H9 (cell line): Measurements from ENCODE around the gene EPHB6. TPM values are rescaled to one million over a fixed set of nuclear protein-coding genes. Genes with fewer than 3 reads are reported as not detected.
A peak's percentile ranks its signal among the peaks of the same experiment; 100 is the strongest.

Experiments used
- DNase-seq: peaks from one replicate; pipeline ENCODE4 v3.0.0-alpha.2; 2017
- H2AFZ ChIP-seq: one replicate; pipeline ENCODE4 v1.6.1; 2013; ENCODE audit warnings: mild to moderate bottlenecking, low read length, control low read depth, moderate library complexity
- H2AK5ac ChIP-seq: 2 replicates; pipeline ENCODE4 v1.6.1; 2013; ENCODE audit warnings: low read length, control low read depth, mixed read lengths; ENCODE audit not compliant: insufficient read length
- H2BK120ac ChIP-seq: one replicate; pipeline ENCODE4 v1.6.1; 2013; ENCODE audit warnings: low read depth, mild to moderate bottlenecking, low read length, control low read depth, inconsistent platforms; ENCODE audit not compliant: poor library complexity, severe bottlenecking
- H2BK12ac ChIP-seq: 2 replicates; pipeline ENCODE4 v1.6.1; 2013; ENCODE audit warnings: low read length, control low read depth, mixed read lengths, low read depth; ENCODE audit not compliant: insufficient read length
- H2BK15ac ChIP-seq: 2 replicates; pipeline ENCODE4 v1.6.1; 2013; ENCODE audit warnings: low read depth, low read length, control low read depth
- H2BK20ac ChIP-seq: one replicate; pipeline ENCODE4 v1.6.1; 2013; ENCODE audit warnings: low read depth, mild to moderate bottlenecking, low read length, control low read depth, inconsistent platforms; ENCODE audit not compliant: poor library complexity, severe bottlenecking
- H2BK5ac ChIP-seq: 2 replicates; pipeline ENCODE4 v1.6.1; 2013; ENCODE audit warnings: low read length, control low read depth, mixed read lengths; ENCODE audit not compliant: insufficient read length
- H3K14ac ChIP-seq: 2 replicates; pipeline ENCODE4 v1.6.1; 2013; ENCODE audit warnings: low read length, control low read depth; ENCODE audit not compliant: insufficient read depth
- H3K18ac ChIP-seq: 2 replicates; pipeline ENCODE4 v1.6.1; 2013; ENCODE audit warnings: low read depth, mild to moderate bottlenecking, mixed read lengths, low read length, control low read depth; ENCODE audit not compliant: insufficient read length
- H3K23ac ChIP-seq: 2 replicates; pipeline ENCODE4 v1.6.1; 2013; ENCODE audit warnings: low read length, control low read depth, mixed read lengths, low read depth; ENCODE audit not compliant: insufficient read length
- H3K23me2 ChIP-seq: 2 replicates; pipeline ENCODE4 v1.6.1; 2013; ENCODE audit warnings: low read depth, mild to moderate bottlenecking, mixed read lengths, low read length, control low read depth; ENCODE audit not compliant: insufficient read length, poor library complexity, severe bottlenecking
- H3K27ac ChIP-seq: 2 replicates; pipeline ENCODE4 v1.5.1; 2013; ENCODE audit warnings: low read length, control low read depth, mixed read lengths, low read depth; ENCODE audit not compliant: insufficient read length
- H3K27me3 ChIP-seq: 2 replicates; pipeline ENCODE4 v1.6.1; 2013; ENCODE audit warnings: low read length, control low read depth, inconsistent platforms; ENCODE audit not compliant: insufficient read depth
- H3K4ac ChIP-seq: 2 replicates; pipeline ENCODE4 v1.6.1; 2013; ENCODE audit warnings: low read depth, mild to moderate bottlenecking, control low read depth, inconsistent platforms, low read length, moderate library complexity
- H3K4me1 ChIP-seq: 2 replicates; pipeline ENCODE4 v1.6.1; 2013; ENCODE audit warnings: low read length, control low read depth, inconsistent platforms; ENCODE audit not compliant: insufficient read depth
- H3K4me2 ChIP-seq: 2 replicates; pipeline ENCODE4 v1.6.1; 2013; ENCODE audit warnings: low read length, control low read depth, mixed read lengths; ENCODE audit not compliant: insufficient read length, insufficient read depth
- H3K56ac ChIP-seq: 2 replicates; pipeline ENCODE4 v1.6.1; 2013; ENCODE audit warnings: low read depth, mild to moderate bottlenecking, mixed read lengths, low read length, control low read depth; ENCODE audit not compliant: insufficient read length
- H3K79me1 ChIP-seq: 2 replicates; pipeline ENCODE4 v1.6.1; 2013; ENCODE audit warnings: low read depth, mild to moderate bottlenecking, moderate library complexity, low read length, control low read depth, inconsistent platforms; ENCODE audit not compliant: insufficient read depth, poor library complexity, severe bottlenecking
- H3K79me2 ChIP-seq: 2 replicates; pipeline ENCODE4 v1.6.1; 2013; ENCODE audit warnings: low read length, control low read depth, inconsistent platforms; ENCODE audit not compliant: insufficient read depth
- H3K9ac ChIP-seq: 2 replicates; pipeline ENCODE4 v1.6.1; 2013; ENCODE audit warnings: low read length, control low read depth, mixed read lengths; ENCODE audit not compliant: insufficient read length; ENCODE audit errors: extremely low read depth
- H3K9me3 ChIP-seq: one replicate; pipeline ENCODE4 v1.6.1; 2013; ENCODE audit warnings: low read depth, low read length, inconsistent platforms; ENCODE audit not compliant: control insufficient read depth
- H3T11ph ChIP-seq: one replicate; pipeline ENCODE4 v1.6.1; 2013; ENCODE audit warnings: mild to moderate bottlenecking, low read length, control low read depth, inconsistent platforms
- H4K20me1 ChIP-seq: one replicate; pipeline ENCODE4 v1.6.1; 2013; ENCODE audit not compliant: control insufficient read depth, insufficient read length, insufficient read depth
- H4K5ac ChIP-seq: 2 replicates; pipeline ENCODE4 v1.6.1; 2013; ENCODE audit warnings: low read depth, mild to moderate bottlenecking, mixed read lengths, low read length, control low read depth; ENCODE audit not compliant: insufficient read length
- H4K8ac ChIP-seq: replicated peaks from 2 replicates; pipeline ENCODE4 v1.6.1; 2013; ENCODE audit warnings: low read length, control low read depth, mixed read lengths, low read depth; ENCODE audit not compliant: insufficient read length
- H4K91ac ChIP-seq: 2 replicates; pipeline ENCODE4 v1.6.1; 2013; ENCODE audit warnings: low read depth, mild to moderate bottlenecking, moderate library complexity, mixed read lengths, low read length, control low read depth; ENCODE audit not compliant: insufficient read length
- H3K27ac Mint-ChIP-seq, 3 experiments: 2 replicates in 2 of 3; 3 replicates in 1 of 3; pipeline ENCODE4 v1.8.0; 2020 to 2021; ENCODE audit warnings: mixed read lengths in 3 of 3, mild to moderate bottlenecking in 1 of 3, moderate library complexity in 1 of 3
- H3K27me3 Mint-ChIP-seq: 2 replicates; pipeline ENCODE4 v1.8.0; 2021; ENCODE audit warnings: low read depth, mild to moderate bottlenecking, moderate library complexity, mixed read lengths
- H3K36me3 Mint-ChIP-seq, 3 experiments: 2 replicates in 2 of 3; 3 replicates in 1 of 3; pipeline ENCODE4 v1.8.0; 2020 to 2021; ENCODE audit warnings: low read depth in 3 of 3, mixed read lengths in 3 of 3; ENCODE audit not compliant: insufficient read depth in 1 of 3
- H3K4me1 Mint-ChIP-seq, 2 experiments: 2 replicates each; pipeline ENCODE4 v1.8.0; 2020; ENCODE audit warnings: mixed read lengths in 2 of 2
- H3K4me3 Mint-ChIP-seq, 2 experiments: 2 replicates in 1 of 2; 3 replicates in 1 of 2; pipeline ENCODE4 v1.8.0; 2020 to 2021; ENCODE audit warnings: mild to moderate bottlenecking in 2 of 2, mixed read lengths in 2 of 2, moderate library complexity in 1 of 2
- H3K9me3 Mint-ChIP-seq, 2 experiments: 2 replicates in 1 of 2; 3 replicates in 1 of 2; pipeline ENCODE4 v1.8.0; 2020; ENCODE audit warnings: mild to moderate bottlenecking in 2 of 2, mixed read lengths in 2 of 2, moderate library complexity in 1 of 2
- WGBS: extraction: QIAGEN DNeasy Blood & Tissue Kit; methylation state at CpG from one replicate; pipeline ENCODE4 v1.1.7; 2013; ENCODE audit warnings: missing lambda C conversion rate, low lambda C conversion rate, mixed read lengths; ENCODE audit not compliant: insufficient read length; ENCODE audit errors: extremely low coverage; 5-methylcytosine and 5-hydroxymethylcytosine counted together
- total RNA-seq: library from RNA; stranded (reverse); gene quantifications from 2 replicates; pipeline ENCODE4 v1.2.1, GENCODE V29; 2021
- TF ChIP-seq, protein P1 (sequence below): fragments of 200-600 bp; sonication (generic); conservative IDR thresholded peaks from 3 replicates; pipeline ENCODE4 v1.8.0; 2021; ENCODE audit warnings: antibody characterized with exemption, mild to moderate bottlenecking

Gene EPHB6
- total RNA-seq, 1 experiment from 2014 or later: 9.7 TPM

DNA sequence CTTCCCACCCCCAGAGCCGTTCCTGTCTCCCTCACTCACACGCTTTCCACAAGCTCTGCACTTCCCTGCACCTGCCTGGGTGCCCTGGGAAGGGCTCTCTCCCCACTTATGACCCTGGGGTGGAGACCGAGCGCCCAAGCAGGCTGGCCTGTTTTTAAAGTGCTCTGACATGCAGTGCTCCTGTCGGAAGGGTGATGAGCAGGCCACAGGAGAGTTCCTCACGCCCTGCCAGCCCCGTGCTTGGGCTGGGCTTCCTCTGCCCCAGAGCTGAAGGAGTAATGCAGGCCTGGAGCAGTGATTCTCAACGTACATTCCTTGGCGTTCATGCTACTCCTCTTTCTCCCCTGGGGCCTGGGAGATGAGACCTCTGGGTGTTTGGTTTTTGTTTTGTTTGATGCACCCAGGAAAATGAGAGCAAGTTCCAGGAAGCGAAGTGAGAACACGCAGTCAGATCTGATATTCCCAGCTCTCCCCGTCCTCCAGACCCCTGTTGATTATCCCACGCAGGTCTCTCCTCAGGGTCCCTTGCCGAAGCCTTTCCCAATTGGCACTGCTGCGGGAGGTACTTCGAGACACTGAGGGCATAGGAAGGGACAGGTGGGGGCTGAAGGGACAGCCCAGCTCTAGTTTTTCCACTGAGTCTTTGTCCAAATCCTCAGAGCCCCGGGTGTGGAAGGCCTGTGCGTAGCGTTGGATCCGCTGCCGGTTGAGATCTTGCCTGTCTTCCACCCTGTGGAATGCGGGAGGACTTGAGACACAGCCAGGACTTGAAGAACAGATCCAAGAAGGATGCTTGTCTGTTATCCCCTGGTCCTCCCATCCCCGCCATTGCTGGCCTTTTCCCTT, 16.6 kb downstream of the EPHB6 start:
- Histone ChIP-seq H3K79me2 (no peaks in the 10 kb centered on the region), H2BK15ac (no peak overlapping the region), H3K27me3 (no peaks in the 10 kb centered on the region), H4K8ac (no peak overlapping the region), H3K79me1 (no peaks in the 10 kb centered on the region), H3T11ph (no peak overlapping the region), H2BK12ac (no peak overlapping the region), H2BK120ac (no peak overlapping the region), H2BK5ac (no peak overlapping the region), H3K9me3 (no peaks in the 10 kb centered on the region), H3K56ac (no peak overlapping the region), H3K18ac (no peak overlapping the region), H2AFZ (no peak overlapping the region), H4K20me1 (no peaks in the 10 kb centered on the region), H3K4ac (no peak overlapping the region), H3K14ac (no peak overlapping the region), H4K5ac (no peak overlapping the region), H2BK20ac (no peak overlapping the region), H3K27ac (no peak overlapping the region), H3K23me2 (no peaks in the 10 kb centered on the region), H3K9ac (no peak overlapping the region), H4K91ac (no peak overlapping the region), H3K23ac (no peak overlapping the region), H2AK5ac (no peak overlapping the region), H3K4me2 (no peak overlapping the region), H3K4me1 (no peaks in the 10 kb centered on the region)
- H3K27me3 Mint-ChIP-seq: peaks cover 6% of the 10 kb centered on the region
- peak overlapping the region in 1 of 3 experiments; percentile 80; a peak in 1 of 7 replicates for H3K27ac Mint-ChIP-seq
- TF ChIP-seq, protein P1, sequence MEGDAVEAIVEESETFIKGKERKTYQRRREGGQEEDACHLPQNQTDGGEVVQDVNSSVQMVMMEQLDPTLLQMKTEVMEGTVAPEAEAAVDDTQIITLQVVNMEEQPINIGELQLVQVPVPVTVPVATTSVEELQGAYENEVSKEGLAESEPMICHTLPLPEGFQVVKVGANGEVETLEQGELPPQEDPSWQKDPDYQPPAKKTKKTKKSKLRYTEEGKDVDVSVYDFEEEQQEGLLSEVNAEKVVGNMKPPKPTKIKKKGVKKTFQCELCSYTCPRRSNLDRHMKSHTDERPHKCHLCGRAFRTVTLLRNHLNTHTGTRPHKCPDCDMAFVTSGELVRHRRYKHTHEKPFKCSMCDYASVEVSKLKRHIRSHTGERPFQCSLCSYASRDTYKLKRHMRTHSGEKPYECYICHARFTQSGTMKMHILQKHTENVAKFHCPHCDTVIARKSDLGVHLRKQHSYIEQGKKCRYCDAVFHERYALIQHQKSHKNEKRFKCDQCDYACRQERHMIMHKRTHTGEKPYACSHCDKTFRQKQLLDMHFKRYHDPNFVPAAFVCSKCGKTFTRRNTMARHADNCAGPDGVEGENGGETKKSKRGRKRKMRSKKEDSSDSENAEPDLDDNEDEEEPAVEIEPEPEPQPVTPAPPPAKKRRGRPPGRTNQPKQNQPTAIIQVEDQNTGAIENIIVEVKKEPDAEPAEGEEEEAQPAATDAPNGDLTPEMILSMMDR: no peak
- DNase-seq: peak; percentile 17
- peaks cover under 1% of the 10 kb centered on the region in 2 experiments; a peak in 2 of 4 replicates for H3K4me1 Mint-ChIP-seq
- no peak overlapping the region for H3K4me3 Mint-ChIP-seq
- WGBS: no CpG with 5 or more reads among the region's 23 CpGs
- peaks cover 0 to 9% of the 10 kb centered on the region in 2 experiments; a peak in 2 of 5 replicates for H3K9me3 Mint-ChIP-seq
- H3K36me3 Mint-ChIP-seq: peaks cover 0 to 22% (median 11%) of the 10 kb centered on the region in 3 experiments; a peak in 6 of 7 replicates
